Activated T-helper 1 cell treated with anti-CD3 and anti-CD28 coated beads, Interleukin-12 subunit alpha, Interleukin-12 subunit beta, Interleukin-2, Interleukin-4 antibody, amounts not matched to agents 30 ng/mL and 10 ng/mL and 1 ng/mL, durations not matched to agents 14 hours and 24 hours and 36 hours (primary cell): Measurements from ENCODE around the gene ELL2. TPM values are rescaled to one million over a fixed set of nuclear protein-coding genes. Genes with fewer than 3 reads are reported as not detected.
A peak's percentile ranks its signal among the peaks of the same experiment; 100 is the strongest.

ENCODE experiments used
- DNase-seq: peaks from one replicate; pipeline ENCODE4 v3.0.0; 2021; ENCODE audit warnings: low spot score
- H3K27ac Mint-ChIP-seq: one replicate; pipeline ENCODE4 v1.8.0; 2021; ENCODE audit warnings: mild to moderate bottlenecking, mixed read lengths
- H3K27me3 Mint-ChIP-seq: one replicate; pipeline ENCODE4 v1.8.0; 2022; ENCODE audit warnings: mild to moderate bottlenecking, moderate library complexity, mixed read lengths; ENCODE audit not compliant: insufficient read depth
- H3K36me3 Mint-ChIP-seq: one replicate; pipeline ENCODE4 v1.8.0; 2021; ENCODE audit warnings: low read depth, mixed read lengths
- H3K4me1 Mint-ChIP-seq: one replicate; pipeline ENCODE4 v1.8.0; 2021; ENCODE audit warnings: low read depth, mixed read lengths
- H3K4me3 Mint-ChIP-seq: one replicate; pipeline ENCODE4 v1.8.0; 2021; ENCODE audit warnings: mild to moderate bottlenecking, moderate library complexity, mixed read lengths
- H3K9me3 Mint-ChIP-seq: one replicate; pipeline ENCODE4 v1.8.0; 2021; ENCODE audit warnings: mixed read lengths
- intact Hi-C: fragments of 100-400 bp; cut with micrococcal nuclease; formaldehyde crosslinking; loops from one replicate; pipeline ENCODE4 v1.15.1; 2024
- total RNA-seq: library from RNA; stranded (reverse); gene quantifications from 2 replicates; pipeline ENCODE4 v1.2.3, GENCODE V29; 2022

The ELL2 gene
- total RNA-seq, 1 donor from 2014 or later = 93.9 TPM

GRCh38 chr5:95835682-95836385, 125.8 kb downstream of the ELL2 start:
- peak overlapping the region; percentile 76 for H3K4me3 Mint-ChIP-seq
- peaks cover 37% of the 10 kb centered on the region for H3K4me1 Mint-ChIP-seq
- H3K27ac Mint-ChIP-seq = peak overlapping the region; percentile 54
- H3K36me3 Mint-ChIP-seq = no peaks in the 10 kb centered on the region
- intact Hi-C loops = loop anchor here (1.0 to 2.0 kb wide), 4 partner anchors 7 to 75 kb away; no protein-coding TSS in a partner anchor
- peaks cover 2% of the 10 kb centered on the region for H3K27me3 Mint-ChIP-seq
- no peak for DNase-seq
- no peaks in the 10 kb centered on the region for H3K9me3 Mint-ChIP-seq

Other genes starting within 250 kb of the ELL2 start
- 0.36 and 0.71 TPM in 2 replicates for gene RHOBTB3, start 230.5 kb downstream of the ELL2 start, total RNA-seq
- 17.2 and 18.3 TPM in 2 replicates for gene GLRX, start 139.1 kb downstream of the ELL2 start, total RNA-seq